CD8-positive, alpha-beta memory T cell (primary cell): Measurements from ENCODE around the gene PTPN13. TPM values are rescaled to one million over a fixed set of nuclear protein-coding genes. Genes with fewer than 3 reads are reported as not detected.
"Not testable (repeated sequence)": the region's sequence is repeated elsewhere in the genome, so short reads cannot be mapped to it uniquely, and the experiment has no call there.

Source experiments
- CTCF ChIA-PET: fragments of 350-600 bp; sonication (Branson Sonifier 250); formaldehyde crosslinking; loops from one replicate; lab custom pipeline; 2021; ENCODE audit warnings: antibody characterized with exemption; lab: Charles Lee
- POLR2A ChIA-PET: fragments of 350-600 bp; sonication (Branson Sonifier 250); formaldehyde crosslinking; loops from one replicate; lab custom pipeline; 2021; ENCODE audit warnings: antibody characterized with exemption; lab: Charles Lee
- DNase-seq, 5 donors: peaks; one replicate each; pipeline versions ENCODE4 v3.0.0 to v3.0.0-alpha.2; 2020 to 2022; ENCODE audit warnings: mixed read lengths in 1 of 5
- H3K27ac ChIP-seq: one replicate; pipeline ENCODE4 v1.7.0; 2013; ENCODE audit warnings: low read depth, mild to moderate bottlenecking, low read length, moderate library complexity
- H3K27me3 ChIP-seq: 2 replicates; pipeline ENCODE4 v1.7.0; 2013; ENCODE audit warnings: low read length, mild to moderate bottlenecking; ENCODE audit not compliant: insufficient read depth, poor library complexity, severe bottlenecking
- H3K36me3 ChIP-seq: 2 replicates; pipeline ENCODE4 v1.7.0; 2013; ENCODE audit warnings: mild to moderate bottlenecking, low read length, moderate library complexity; ENCODE audit not compliant: insufficient read depth
- H3K4me1 ChIP-seq: 2 replicates; pipeline ENCODE4 v1.7.0; 2013; ENCODE audit warnings: mild to moderate bottlenecking, low read length, moderate library complexity; ENCODE audit not compliant: insufficient read depth
- H3K4me3 ChIP-seq: 2 replicates; pipeline ENCODE4 v1.7.0; 2013; ENCODE audit warnings: mild to moderate bottlenecking, low read length
- H3K9me3 ChIP-seq: 2 replicates; pipeline ENCODE4 v1.7.0; 2013; ENCODE audit warnings: mild to moderate bottlenecking, low read length
- H3K27ac Mint-ChIP-seq, 8 donors: one replicate each; pipeline ENCODE4 v1.8.0; 2020 to 2021; ENCODE audit warnings: mixed read lengths in 8 of 8, mild to moderate bottlenecking in 6 of 8, inconsistent platforms in 3 of 8, moderate library complexity in 3 of 8
- H3K27me3 Mint-ChIP-seq, 2 donors: one replicate each; pipeline ENCODE4 v1.8.0; 2020 to 2021; ENCODE audit warnings: mixed read lengths in 2 of 2, mild to moderate bottlenecking in 1 of 2, moderate library complexity in 1 of 2
- H3K36me3 Mint-ChIP-seq, 3 donors: one replicate each; pipeline ENCODE4 v1.8.0; 2020 to 2021; ENCODE audit warnings: mixed read lengths in 3 of 3, inconsistent platforms in 1 of 3, mild to moderate bottlenecking in 1 of 3
- H3K4me1 Mint-ChIP-seq, 3 donors: one replicate each; pipeline ENCODE4 v1.8.0; 2020 to 2021; ENCODE audit warnings: mixed read lengths in 3 of 3, inconsistent platforms in 1 of 3, mild to moderate bottlenecking in 1 of 3
- H3K4me3 Mint-ChIP-seq, 7 donors: one replicate each; pipeline ENCODE4 v1.8.0; 2020 to 2021; ENCODE audit warnings: mixed read lengths in 7 of 7, mild to moderate bottlenecking in 6 of 7, moderate library complexity in 4 of 7, inconsistent platforms in 2 of 7
- H3K9me3 Mint-ChIP-seq, 5 donors: one replicate each; pipeline ENCODE4 v1.8.0; 2020 to 2022; ENCODE audit warnings: mixed read lengths in 5 of 5, mild to moderate bottlenecking in 3 of 5, moderate library complexity in 2 of 5, inconsistent platforms in 1 of 5
- polyA plus RNA-seq: library from polyadenylated mRNA; unstranded; fragments of 300-500 nt; fragmentation: Illumina TruSeq; gene quantifications from one replicate; pipeline ENCODE4 v1.2.3, GENCODE V29; 2021
- total RNA-seq, 2 experiments: library from RNA; stranded (reverse); gene quantifications; one replicate each; pipeline ENCODE4 v1.2.3, GENCODE V29; 2021

The PTPN13 gene
- total and polyA plus RNA-seq, 3 experiments from 2014 or later = 0.07 to 1.3 (median 0.53) TPM

DNA sequence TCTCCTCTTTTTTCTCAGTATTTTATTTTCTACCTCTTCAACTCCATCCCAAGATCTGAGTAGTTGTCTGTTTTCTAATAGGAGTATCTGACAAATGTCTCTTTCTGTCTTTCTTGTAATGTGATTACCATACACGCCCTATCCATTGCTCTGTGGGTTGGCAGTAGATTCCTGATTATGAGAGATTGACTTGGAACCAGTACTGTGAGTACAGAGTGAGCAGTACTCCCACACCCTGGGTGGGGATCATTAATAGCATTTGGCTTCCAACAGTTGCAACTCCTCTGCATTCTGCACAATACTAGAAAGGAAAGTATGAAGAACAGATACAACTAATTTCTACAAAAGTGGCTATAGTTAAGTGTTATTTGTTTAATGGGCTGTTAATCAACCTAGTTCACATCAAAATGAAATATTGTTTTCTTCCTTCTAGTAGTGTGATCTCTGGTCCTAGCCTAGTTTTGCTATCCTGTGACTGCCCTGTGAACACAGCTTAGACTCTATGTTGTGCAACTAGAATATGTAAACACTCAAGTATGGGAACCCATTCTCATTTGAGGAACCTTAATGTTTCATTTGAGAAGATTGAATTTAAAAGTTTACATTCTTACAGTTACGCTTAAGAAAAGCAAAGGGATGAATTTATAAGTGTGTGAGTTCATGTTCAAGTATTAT is 112.9 kb downstream of the PTPN13 start:
- H3K4me3 Mint-ChIP-seq = no peak overlapping the region
- ChIA-PET CTCF (no interaction called here), POLR2A (no interaction called here)
- Histone ChIP-seq H3K4me3 (no peak overlapping the region), H3K36me3 (no peaks in the 10 kb centered on the region), H3K9me3 (no peaks in the 10 kb centered on the region), H3K4me1 (no peaks in the 10 kb centered on the region), H3K27ac (no peak overlapping the region), H3K27me3 (no peaks in the 10 kb centered on the region)
- no peak overlapping the region for H3K27ac Mint-ChIP-seq
- H3K4me1 Mint-ChIP-seq = no peaks in the 10 kb centered on the region
- no peaks in the 10 kb centered on the region for H3K36me3 Mint-ChIP-seq
- H3K27me3 Mint-ChIP-seq = no peaks in the 10 kb centered on the region
- no peak for DNase-seq
- peaks cover 0 to 2% (median 0%) of the 10 kb centered on the region in 5 donors for H3K9me3 Mint-ChIP-seq

DNA sequence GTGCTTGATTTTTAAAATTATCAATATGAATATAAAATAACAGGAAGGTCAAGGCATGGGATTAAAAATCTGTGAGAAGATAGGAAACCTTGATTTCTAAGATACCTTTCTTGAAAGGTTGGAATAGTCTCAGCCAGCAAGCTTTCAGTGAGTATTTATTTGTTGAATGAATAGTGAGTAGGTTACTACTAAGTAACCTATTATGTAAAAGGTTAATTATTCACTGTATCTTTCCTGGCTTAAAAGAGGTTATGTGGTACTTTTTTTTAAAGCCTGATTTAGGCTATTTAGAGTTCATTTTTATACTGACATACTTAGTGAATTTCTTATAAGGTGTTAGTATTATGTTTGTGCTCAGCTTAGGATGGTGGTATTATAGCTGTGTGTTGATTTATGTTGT is 123.5 kb downstream of the PTPN13 start:
- Mint-ChIP-seq H3K36me3 (peaks cover 0 to 6% (median 2%) of the 10 kb centered on the region in 3 donors), H3K4me1 (no peaks in the 10 kb centered on the region), H3K27me3 (no peaks in the 10 kb centered on the region), H3K27ac (no peak overlapping the region), H3K9me3 (peaks cover 0 to 4% (median 0%) of the 10 kb centered on the region in 5 donors), H3K4me3 (no peak overlapping the region)
- H3K4me3 ChIP-seq = no peak overlapping the region
- no peaks in the 10 kb centered on the region for H3K4me1 ChIP-seq
- DNase-seq = no peak
- POLR2A ChIA-PET = no interaction called here
- H3K9me3 ChIP-seq = no peaks in the 10 kb centered on the region
- no peak overlapping the region for H3K27ac ChIP-seq
- CTCF ChIA-PET = no interaction called here
- H3K27me3 ChIP-seq = no peaks in the 10 kb centered on the region
- H3K36me3 ChIP-seq = no peaks in the 10 kb centered on the region

DNA sequence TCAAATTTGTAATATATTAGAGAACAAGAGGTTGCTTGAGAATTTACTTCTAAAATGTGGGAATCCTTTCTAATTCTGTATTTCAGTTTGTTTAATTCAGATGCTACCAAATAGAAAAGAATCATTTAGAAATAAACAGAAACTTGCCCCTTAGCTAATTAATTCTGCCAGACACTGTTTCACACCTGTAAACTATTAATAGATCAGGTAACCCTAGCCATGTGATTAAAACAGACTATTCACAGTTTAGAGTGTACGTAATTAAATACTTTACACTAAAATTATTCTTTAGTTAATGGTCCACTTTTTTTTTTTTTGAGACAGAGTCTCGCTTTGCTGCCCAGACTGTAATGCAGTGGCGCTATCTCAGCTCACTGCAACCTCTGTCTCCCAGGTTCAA is 124.0 kb downstream of the PTPN13 start:
- Mint-ChIP-seq H3K27me3 (no peaks in the 10 kb centered on the region), H3K4me3 (no peak overlapping the region), H3K9me3 (peaks cover 0 to 4% (median 0%) of the 10 kb centered on the region in 5 donors), H3K27ac (no peak overlapping the region), H3K4me1 (no peaks in the 10 kb centered on the region), H3K36me3 (peaks cover 0 to 6% (median 2%) of the 10 kb centered on the region in 3 donors)
- H3K4me1 ChIP-seq = no peaks in the 10 kb centered on the region
- POLR2A ChIA-PET = no interaction called here
- H3K9me3 ChIP-seq = no peaks in the 10 kb centered on the region
- no peak overlapping the region for H3K4me3 ChIP-seq
- H3K27me3 ChIP-seq = no peaks in the 10 kb centered on the region
- CTCF ChIA-PET = no interaction called here
- DNase-seq = no peak
- no peaks in the 10 kb centered on the region for H3K36me3 ChIP-seq
- H3K27ac ChIP-seq = no peak overlapping the region

DNA sequence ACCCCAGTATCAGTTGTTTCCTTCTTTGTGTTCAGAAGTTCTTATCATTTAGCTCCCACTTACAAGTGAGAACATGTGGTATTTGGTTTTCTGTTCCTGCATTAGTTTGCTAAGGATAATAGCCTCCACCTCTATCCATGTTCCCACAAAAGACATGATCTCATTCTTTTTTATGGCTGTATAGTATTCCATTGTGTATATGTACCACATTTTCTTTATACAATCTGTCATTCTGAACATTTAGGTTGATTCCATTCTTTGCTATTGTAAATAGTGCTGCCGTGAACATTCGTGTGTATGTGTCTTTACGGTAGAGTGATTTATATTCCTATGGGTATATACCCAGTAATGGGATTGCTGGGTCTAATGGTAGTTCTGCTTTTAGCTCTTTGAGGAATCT is 125.0 kb downstream of the PTPN13 start:
- H3K27ac Mint-ChIP-seq, H3K27me3 ChIP-seq, H3K9me3 Mint-ChIP-seq, H3K27me3 Mint-ChIP-seq, H3K4me1 Mint-ChIP-seq, CTCF ChIA-PET, H3K4me1 ChIP-seq, H3K36me3 Mint-ChIP-seq, DNase-seq, H3K36me3 ChIP-seq, H3K4me3 ChIP-seq, H3K9me3 ChIP-seq, H3K4me3 Mint-ChIP-seq, H3K27ac ChIP-seq, POLR2A ChIA-PET: not testable (repeated sequence)

DNA sequence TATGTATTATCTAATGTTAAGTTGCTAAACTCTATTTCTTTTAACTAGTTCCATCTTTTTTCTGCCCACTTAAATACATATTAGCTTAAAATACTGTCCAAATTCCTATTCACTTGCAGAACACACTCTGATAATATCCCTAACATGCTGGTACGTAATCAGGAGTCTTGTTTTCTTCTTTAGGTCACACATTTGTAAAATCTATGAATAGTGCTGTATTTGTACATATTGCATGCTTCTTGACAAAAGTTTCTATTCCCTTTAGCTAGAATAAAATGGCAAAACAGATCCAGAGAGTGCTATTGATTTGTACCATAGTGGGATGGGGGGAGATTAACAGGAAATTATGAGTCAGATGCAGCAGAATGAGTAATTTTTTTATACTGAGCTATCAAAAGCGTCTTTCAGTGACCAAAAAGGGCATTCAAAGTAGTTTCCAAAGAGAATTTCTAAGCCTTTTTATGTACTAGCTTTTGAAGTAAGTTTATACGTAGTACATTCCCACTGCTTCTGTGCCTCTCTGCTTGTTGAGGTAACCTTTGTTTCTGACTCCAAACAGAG is 126.5 kb downstream of the PTPN13 start:
- peaks cover 0 to 4% (median 0%) of the 10 kb centered on the region in 5 donors for H3K9me3 Mint-ChIP-seq
- H3K36me3 Mint-ChIP-seq = peaks cover 0 to 6% (median 2%) of the 10 kb centered on the region in 3 donors
- CTCF ChIA-PET = no interaction called here
- Histone ChIP-seq H3K4me1 (no peaks in the 10 kb centered on the region), H3K27ac (no peak overlapping the region), H3K36me3 (no peaks in the 10 kb centered on the region), H3K4me3 (no peak overlapping the region), H3K9me3 (no peaks in the 10 kb centered on the region), H3K27me3 (no peaks in the 10 kb centered on the region)
- no peak overlapping the region for H3K27ac Mint-ChIP-seq
- no peak overlapping the region for H3K4me3 Mint-ChIP-seq
- DNase-seq = no peak
- no peaks in the 10 kb centered on the region for H3K4me1 Mint-ChIP-seq
- POLR2A ChIA-PET = no interaction called here
- no peaks in the 10 kb centered on the region for H3K27me3 Mint-ChIP-seq

DNA sequence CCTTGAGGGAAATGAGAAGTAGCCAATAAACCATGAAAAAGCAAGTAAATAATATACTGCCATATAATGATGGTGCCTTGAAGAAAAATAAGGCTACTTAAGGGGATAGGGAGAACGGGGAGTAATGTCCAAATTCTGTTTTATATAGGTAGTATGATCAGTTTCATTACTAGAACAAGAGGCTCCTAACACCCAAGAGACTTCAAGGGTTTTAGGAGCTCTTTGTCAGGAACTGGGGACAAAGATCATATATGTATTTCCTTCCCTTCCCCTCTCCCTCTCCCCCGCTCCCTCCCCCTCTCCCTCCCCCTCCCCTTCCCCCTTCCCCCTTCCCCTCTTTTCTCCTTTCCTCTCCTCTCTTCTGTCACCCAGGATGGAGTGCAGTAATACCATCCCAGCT is 127.3 kb downstream of the PTPN13 start:
- no peak overlapping the region for H3K27ac Mint-ChIP-seq
- Histone ChIP-seq H3K36me3 (no peaks in the 10 kb centered on the region), H3K27ac (no peak overlapping the region), H3K9me3 (no peaks in the 10 kb centered on the region), H3K4me1 (no peaks in the 10 kb centered on the region), H3K4me3 (no peak overlapping the region), H3K27me3 (no peaks in the 10 kb centered on the region)
- H3K9me3 Mint-ChIP-seq = peaks cover 0 to 6% (median 4%) of the 10 kb centered on the region in 5 donors
- DNase-seq = no peak
- peaks cover 0 to 6% (median 2%) of the 10 kb centered on the region in 3 donors for H3K36me3 Mint-ChIP-seq
- POLR2A ChIA-PET = no interaction called here
- no peaks in the 10 kb centered on the region for H3K27me3 Mint-ChIP-seq
- CTCF ChIA-PET = no interaction called here
- H3K4me3 Mint-ChIP-seq = no peak overlapping the region
- no peaks in the 10 kb centered on the region for H3K4me1 Mint-ChIP-seq

DNA sequence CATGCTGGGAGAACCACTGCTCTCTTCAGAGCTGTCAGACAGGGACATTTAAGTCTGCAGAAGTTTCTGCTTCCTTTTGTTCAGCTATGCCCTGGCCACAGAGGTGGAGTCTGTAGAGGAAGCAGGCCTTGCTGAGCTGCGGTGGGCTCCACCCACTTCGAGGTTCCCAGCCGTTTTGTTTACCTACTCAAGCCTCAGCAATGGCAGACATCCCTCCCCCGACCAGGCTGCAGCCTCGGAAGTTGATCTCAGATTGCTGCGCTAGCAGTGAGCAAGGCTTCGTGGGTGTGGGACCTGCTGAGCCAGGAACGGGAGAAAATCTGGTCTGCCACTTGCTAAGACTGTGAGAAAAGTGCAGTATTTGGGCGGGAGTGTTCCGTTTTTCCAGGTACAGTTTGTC is 136.2 kb downstream of the PTPN13 start:
- no peaks in the 10 kb centered on the region for H3K36me3 Mint-ChIP-seq
- no peak for DNase-seq
- H3K27me3 ChIP-seq = no peaks in the 10 kb centered on the region
- H3K9me3 Mint-ChIP-seq = peaks cover 0 to 10% (median 5%) of the 10 kb centered on the region in 5 donors
- peaks cover 0 to 4% of the 10 kb centered on the region in 2 donors for H3K27me3 Mint-ChIP-seq
- H3K4me3 ChIP-seq = no peak overlapping the region
- H3K4me1 ChIP-seq = no peaks in the 10 kb centered on the region
- no peak overlapping the region for H3K27ac Mint-ChIP-seq
- no peaks in the 10 kb centered on the region for H3K4me1 Mint-ChIP-seq
- H3K9me3 ChIP-seq = no peaks in the 10 kb centered on the region
- H3K36me3 ChIP-seq = no peaks in the 10 kb centered on the region
- ChIA-PET POLR2A (no interaction called here), CTCF (no interaction called here)
- no peak overlapping the region for H3K27ac ChIP-seq
- H3K4me3 Mint-ChIP-seq = no peak overlapping the region

DNA sequence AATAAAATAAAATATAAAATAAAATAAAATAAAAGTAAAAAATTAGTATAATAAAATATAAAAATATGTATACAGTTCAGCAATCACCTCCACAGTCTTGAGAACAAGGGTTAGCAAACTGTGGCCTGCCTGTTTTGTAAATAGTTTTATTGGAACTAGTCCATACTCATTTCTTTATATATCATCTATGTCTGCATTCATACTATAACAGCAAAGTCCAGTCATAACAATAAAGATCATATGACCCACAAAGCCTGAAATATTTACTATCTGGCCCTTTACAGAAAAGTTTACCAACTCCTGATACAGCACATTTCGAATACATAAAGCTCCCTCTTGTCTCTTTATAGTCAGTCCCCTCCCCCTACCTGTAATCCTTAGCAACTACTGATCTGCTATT is 143.1 kb downstream of the PTPN13 start:
- H3K4me1 ChIP-seq = no peaks in the 10 kb centered on the region
- CTCF ChIA-PET = no interaction called here
- H3K9me3 ChIP-seq = no peaks in the 10 kb centered on the region
- no peaks in the 10 kb centered on the region for H3K4me1 Mint-ChIP-seq
- H3K36me3 Mint-ChIP-seq = peaks cover 0 to 11% (median 6%) of the 10 kb centered on the region in 3 donors
- no peak overlapping the region for H3K27ac Mint-ChIP-seq
- no peaks in the 10 kb centered on the region for H3K27me3 ChIP-seq
- no peak overlapping the region for H3K4me3 ChIP-seq
- H3K27ac ChIP-seq = no peak overlapping the region
- no peak overlapping the region for H3K4me3 Mint-ChIP-seq
- POLR2A ChIA-PET = no interaction called here
- peaks cover 0 to 7% (median 0%) of the 10 kb centered on the region in 5 donors for H3K9me3 Mint-ChIP-seq
- H3K36me3 ChIP-seq = no peaks in the 10 kb centered on the region
- peaks cover 1 to 5% of the 10 kb centered on the region in 2 donors for H3K27me3 Mint-ChIP-seq
- DNase-seq = no peak
